ENCODE data around the gene C1orf122.

DNA sequence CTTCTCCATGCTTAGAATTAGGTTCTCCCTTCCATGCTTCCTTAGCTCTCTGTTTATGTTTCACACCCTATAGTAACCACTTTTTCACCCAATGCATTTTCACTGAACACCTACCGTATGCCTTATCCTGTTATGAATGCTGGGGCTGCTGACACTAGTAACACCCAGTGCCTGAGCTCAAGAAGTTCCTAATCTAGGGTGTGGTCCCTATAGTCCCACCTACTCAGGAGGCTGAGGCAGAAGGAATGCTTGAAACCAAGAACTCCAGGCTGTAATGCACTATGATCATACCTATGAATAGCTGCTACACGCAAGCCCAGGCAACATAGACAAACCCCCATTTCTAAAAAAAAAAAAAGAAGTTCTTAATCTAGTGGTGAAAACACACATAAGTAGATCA lies 48.1 kb upstream of the C1orf122 start:
- TF ChIP-seq, protein P1, sequence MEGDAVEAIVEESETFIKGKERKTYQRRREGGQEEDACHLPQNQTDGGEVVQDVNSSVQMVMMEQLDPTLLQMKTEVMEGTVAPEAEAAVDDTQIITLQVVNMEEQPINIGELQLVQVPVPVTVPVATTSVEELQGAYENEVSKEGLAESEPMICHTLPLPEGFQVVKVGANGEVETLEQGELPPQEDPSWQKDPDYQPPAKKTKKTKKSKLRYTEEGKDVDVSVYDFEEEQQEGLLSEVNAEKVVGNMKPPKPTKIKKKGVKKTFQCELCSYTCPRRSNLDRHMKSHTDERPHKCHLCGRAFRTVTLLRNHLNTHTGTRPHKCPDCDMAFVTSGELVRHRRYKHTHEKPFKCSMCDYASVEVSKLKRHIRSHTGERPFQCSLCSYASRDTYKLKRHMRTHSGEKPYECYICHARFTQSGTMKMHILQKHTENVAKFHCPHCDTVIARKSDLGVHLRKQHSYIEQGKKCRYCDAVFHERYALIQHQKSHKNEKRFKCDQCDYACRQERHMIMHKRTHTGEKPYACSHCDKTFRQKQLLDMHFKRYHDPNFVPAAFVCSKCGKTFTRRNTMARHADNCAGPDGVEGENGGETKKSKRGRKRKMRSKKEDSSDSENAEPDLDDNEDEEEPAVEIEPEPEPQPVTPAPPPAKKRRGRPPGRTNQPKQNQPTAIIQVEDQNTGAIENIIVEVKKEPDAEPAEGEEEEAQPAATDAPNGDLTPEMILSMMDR (IDR thresholded peaks at IDR 0.05) = no peak
- TF ChIP-seq POLR2A (IDR thresholded peaks at IDR 0.05) = no peak

Data from breast epithelium (tissue), 3 donors.